SK-N-MC (cell line): ENCODE data around the gene SLC4A2.
"Not testable (repeated sequence)": the region's sequence is repeated elsewhere in the genome, so short reads cannot be mapped to it uniquely, and the experiment has no call there.

Experiments
- DNase-seq: peaks from one replicate; pipeline ENCODE4 v3.0.0-alpha.2; 2011; ENCODE audit warnings: low read depth, low spot score
- H3K27ac ChIP-seq: fragments of 200-600 bp; sonication (generic); 2 replicates; pipeline ENCODE4 v1.5.1; 2016; ENCODE audit warnings: mixed run types
- H3K36me3 ChIP-seq: fragments of 200-600 bp; sonication (generic); 2 replicates; pipeline ENCODE4 v1.6.1; 2017; ENCODE audit warnings: antibody characterized with exemption, low read length, mixed read lengths; ENCODE audit not compliant: insufficient read depth
- H3K4me3 ChIP-seq: fragments of 200-600 bp; sonication (generic); 2 replicates; pipeline ENCODE4 v1.5.1; 2016
- H3K9ac ChIP-seq: fragments of 200-600 bp; sonication (generic); 2 replicates; pipeline ENCODE4 v1.8.0; 2017; ENCODE audit warnings: mixed run types, mixed read lengths; ENCODE audit not compliant: insufficient read length
- H3K9me3 ChIP-seq: fragments of 200-600 bp; sonication (generic); 2 replicates; pipeline ENCODE4 v1.6.1; 2017; ENCODE audit warnings: low read depth, mild to moderate bottlenecking, antibody characterized with exemption, low read length, moderate library complexity, mixed read lengths
- EZH2 ChIP-seq: fragments of 200-600 bp; sonication (generic); IDR thresholded peaks from one replicate; pipeline ENCODE4 v1.6.1; 2017; ENCODE audit warnings: antibody characterized with exemption
- FOXP2 ChIP-seq: optimal IDR thresholded peaks from 2 replicates; pipeline ENCODE3; 2011; ENCODE audit warnings: mild to moderate bottlenecking, moderate library complexity; ENCODE audit not compliant: insufficient read depth; ENCODE audit errors: extremely low read length, control extremely low read depth
- POLR2AphosphoS5 ChIP-seq: IDR thresholded peaks from 2 replicates; pipeline ENCODE4 v1.6.1; 2012; ENCODE audit warnings: mild to moderate bottlenecking, low read depth, low read length, borderline replicate concordance

Gene SLC4A2

DNA sequence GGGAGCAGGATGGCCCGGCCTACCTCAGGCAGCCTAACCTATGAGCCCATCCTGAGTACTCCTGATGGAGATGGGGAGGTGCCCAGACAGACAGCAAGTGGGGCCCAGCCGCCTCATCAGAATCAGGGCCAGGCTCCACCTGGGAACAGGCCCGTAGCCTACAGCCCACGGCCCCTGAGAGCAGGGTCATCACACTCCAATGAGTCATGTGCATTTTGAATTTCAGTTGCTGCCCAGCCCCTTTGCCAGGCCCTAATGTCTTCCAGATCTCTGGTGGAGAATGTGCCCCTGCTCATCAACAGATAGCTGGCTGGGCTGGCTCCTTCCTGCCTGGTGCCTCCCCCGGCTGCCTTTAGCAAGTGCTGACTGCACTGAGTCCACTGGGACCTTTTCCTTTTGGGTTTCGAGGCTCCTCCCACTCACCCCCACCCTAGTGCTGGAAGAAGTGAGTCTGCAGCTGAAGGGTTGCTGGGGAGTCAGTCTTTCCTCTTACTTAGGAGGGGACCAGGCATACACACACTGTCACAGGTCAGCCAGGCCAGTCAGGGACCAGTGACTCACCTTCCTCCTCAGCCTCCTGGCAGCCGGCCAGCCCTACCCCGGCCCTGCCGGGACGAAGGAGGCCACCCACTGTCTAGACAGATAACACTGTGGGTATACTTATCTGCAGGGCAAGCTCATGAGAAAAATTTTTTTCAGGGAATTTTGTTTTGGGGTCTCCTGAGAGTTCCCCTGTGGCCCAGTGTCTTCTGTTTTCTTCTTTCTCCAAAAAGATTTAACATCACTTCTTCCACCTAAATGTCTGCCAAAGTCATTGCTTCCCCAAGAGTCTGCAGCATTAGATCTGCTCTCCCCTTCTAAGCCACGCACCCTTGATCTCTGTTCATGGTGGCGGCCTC, 20.2 kb upstream of the SLC4A2 start:
- H3K9ac ChIP-seq = peak overlapping the region; percentile 3
- no peak for DNase-seq
- no peak overlapping the region for H3K4me3 ChIP-seq
- H3K36me3 ChIP-seq = peaks cover 11% of the 10 kb centered on the region; the same call in 1 of the 2 replicates
- 0 out of 2 replicates have a peak overlapping the region, but pooled peaks have one; percentile 31 for H3K27ac ChIP-seq
- TF ChIP-seq EZH2 = no peak
- TF ChIP-seq FOXP2 = no peak
- TF ChIP-seq POLR2AphosphoS5 = no peak; the same call in 1 of the 2 replicates
- no peaks in the 10 kb centered on the region for H3K9me3 ChIP-seq

GRCh38 chr7:151039850-151040548, 19.4 kb upstream of the SLC4A2 start:
- Histone ChIP-seq H3K4me3 (no peak overlapping the region), H3K9me3 (no peaks in the 10 kb centered on the region), H3K9ac (no peak overlapping the region), H3K36me3 (peaks cover 3% of the 10 kb centered on the region; the same call in 1 of the 2 replicates), H3K27ac (no peak overlapping the region)
- no peak for DNase-seq
- TF ChIP-seq EZH2 = no peak
- TF ChIP-seq FOXP2 = no peak
- no peak for TF ChIP-seq POLR2AphosphoS5

- Histone ChIP-seq H3K9me3 (no peaks in the 10 kb centered on the region), H3K9ac (no peak overlapping the region), H3K4me3 (no peak overlapping the region), H3K27ac (no peak overlapping the region), H3K36me3 (no peaks in the 10 kb centered on the region; the same call in 1 of the 2 replicates)
- TF ChIP-seq POLR2AphosphoS5 (no peak), EZH2 (no peak), FOXP2 (no peak)
- DNase-seq = no peak
These were observed 18.6 kb upstream of the SLC4A2 start for GRCh38 chr7:151040616-151041375.

- H3K9me3 ChIP-seq, H3K36me3 ChIP-seq, H3K27ac ChIP-seq, H3K4me3 ChIP-seq, H3K9ac ChIP-seq, DNase-seq: not testable (repeated sequence)
These were observed 15.9 kb upstream of the SLC4A2 start for GRCh38 chr7:151043449-151043848.

GRCh38 chr7:151043959-151044358, 15.4 kb upstream of the SLC4A2 start:
- no peak for DNase-seq
- Histone ChIP-seq H3K9me3 (no peaks in the 10 kb centered on the region), H3K36me3 (no peaks in the 10 kb centered on the region), H3K27ac (no peak overlapping the region), H3K4me3 (no peak overlapping the region), H3K9ac (no peak overlapping the region)
- TF ChIP-seq POLR2AphosphoS5 (no peak), EZH2 (no peak), FOXP2 (no peak)

GRCh38 chr7:151045262-151045661, 14.1 kb upstream of the SLC4A2 start:
- DNase-seq = no peak
- Histone ChIP-seq H3K36me3 (no peaks in the 10 kb centered on the region), H3K9ac (no peak overlapping the region), H3K27ac (no peak overlapping the region), H3K9me3 (no peaks in the 10 kb centered on the region), H3K4me3 (no peak overlapping the region)
- no peak for TF ChIP-seq POLR2AphosphoS5

GRCh38 chr7:151045967-151046366, 13.4 kb upstream of the SLC4A2 start:
- Histone ChIP-seq H3K4me3 (no peak overlapping the region), H3K27ac (no peak overlapping the region), H3K9ac (no peak overlapping the region), H3K36me3 (no peaks in the 10 kb centered on the region), H3K9me3 (no peaks in the 10 kb centered on the region)
- TF ChIP-seq POLR2AphosphoS5 = no peak
- DNase-seq = no peak

- Histone ChIP-seq H3K27ac (no peak overlapping the region), H3K36me3 (no peaks in the 10 kb centered on the region), H3K9me3 (no peaks in the 10 kb centered on the region), H3K4me3 (no peak overlapping the region), H3K9ac (no peak overlapping the region)
- TF ChIP-seq EZH2 = no peak
- no peak; the same call in 1 of the 2 replicates for TF ChIP-seq POLR2AphosphoS5
- no peak for TF ChIP-seq FOXP2
- DNase-seq = no peak
These were observed 12.5 kb upstream of the SLC4A2 start for GRCh38 chr7:151046603-151047573.
